HepG2 (cell line): ENCODE measurements around the gene NOXA1. TPM values are rescaled to one million over a fixed set of nuclear protein-coding genes. Genes with fewer than 3 reads are reported as not detected.

Experiments used
- ARID2 ChIP-seq: sonication (generic); formaldehyde crosslinking; IDR thresholded peaks from 2 replicates; pipeline ENCODE4 v1.8.1; 2022; ENCODE audit warnings: mild to moderate bottlenecking, missing genetic modification reagents, borderline replicate concordance
- CC2D1A ChIP-seq: sonication (generic); formaldehyde crosslinking; IDR thresholded peaks from 2 replicates; pipeline ENCODE4 v1.8.1; 2023; ENCODE audit warnings: mild to moderate bottlenecking, missing genetic modification reagents
- ELF3 ChIP-seq: IDR thresholded peaks from 2 replicates; pipeline ENCODE4 v1.6.1; 2016; ENCODE audit warnings: missing genetic modification reagents, missing compliant biosample characterization
- ELK4 ChIP-seq: sonication (generic); formaldehyde crosslinking; IDR thresholded peaks from 2 replicates; pipeline ENCODE4 v1.9.0; 2021; ENCODE audit warnings: missing genetic modification reagents, borderline replicate concordance
- FOXP1 ChIP-seq, 2 experiments: fragments of 450-650 bp in 1 of 2; IDR thresholded peaks; 2 replicates each; pipeline ENCODE4 v1.6.1; 2017 to 2018; ENCODE audit warnings: antibody characterized with exemption in 1 of 2
- HDAC2 ChIP-seq: sonication (generic); formaldehyde crosslinking; IDR thresholded peaks from 2 replicates; pipeline ENCODE4 v1.4.0; 2020; ENCODE audit warnings: missing genetic modification reagents
- KAT2B ChIP-seq: fragments of 150-350 bp; IDR thresholded peaks from 2 replicates; pipeline ENCODE4 v1.6.1; 2014; ENCODE audit warnings: low read depth, low read length, borderline replicate concordance
- NKX3-1 ChIP-seq: sonication (generic); formaldehyde crosslinking; IDR thresholded peaks from 2 replicates; pipeline ENCODE4 v1.5.0; 2020; ENCODE audit warnings: missing genetic modification reagents
- RFX5 ChIP-seq: IDR thresholded peaks from 2 replicates; pipeline ENCODE4 v1.6.1; 2011; ENCODE audit warnings: low read depth, low read length, improper control_type of control experiment
- ZFP36L1 ChIP-seq: sonication (generic); formaldehyde crosslinking; IDR thresholded peaks from 2 replicates; pipeline ENCODE4 v1.8.0; 2022; ENCODE audit warnings: mild to moderate bottlenecking, missing genetic modification reagents, moderate library complexity
- ZNF136 ChIP-seq: sonication (generic); formaldehyde crosslinking; IDR thresholded peaks from 2 replicates; pipeline ENCODE4 v1.8.1; 2022; ENCODE audit warnings: low read depth, mild to moderate bottlenecking, moderate library complexity, missing genetic modification reagents
- ZNF33A ChIP-seq: sonication (generic); formaldehyde crosslinking; IDR thresholded peaks from 2 replicates; pipeline ENCODE4 v1.5.1; 2020; ENCODE audit warnings: missing genetic modification reagents, mild to moderate bottlenecking, moderate library complexity, borderline replicate concordance
- ZNF468 ChIP-seq: sonication (generic); formaldehyde crosslinking; IDR thresholded peaks from 2 replicates; pipeline ENCODE4 v1.8.0; 2022; ENCODE audit warnings: mild to moderate bottlenecking, moderate library complexity, missing genetic modification reagents
- ZNF547 ChIP-seq: sonication (generic); formaldehyde crosslinking; IDR thresholded peaks from 2 replicates; pipeline ENCODE4 v1.5.1; 2020; ENCODE audit warnings: mild to moderate bottlenecking, missing genetic modification reagents
- ZNF572 ChIP-seq: sonication (generic); formaldehyde crosslinking; IDR thresholded peaks from 2 replicates; pipeline ENCODE4 v1.5.1; 2020; ENCODE audit warnings: mild to moderate bottlenecking, missing genetic modification reagents
- ZNF784 ChIP-seq: sonication (generic); formaldehyde crosslinking; IDR thresholded peaks from 2 replicates; pipeline ENCODE4 v1.5.1; 2020; ENCODE audit warnings: missing genetic modification reagents, mild to moderate bottlenecking, borderline replicate concordance
- ZNF83 ChIP-seq: sonication (generic); formaldehyde crosslinking; IDR thresholded peaks from 2 replicates; pipeline ENCODE4 v1.4.0; 2020; ENCODE audit warnings: missing genetic modification reagents, mild to moderate bottlenecking, borderline replicate concordance
- polyA plus RNA-seq, 8 experiments: library from polyadenylated mRNA; depleted of rRNA in 3 of 8; stranded (reverse) in 7 of 8; unstranded in 1 of 8; fragments of >200 nt; fragmentation: Illumina TruSeq in 4 of 8; extraction: Trizol in 4 of 8; gene quantifications; 2 replicates each; pipeline versions ENCODE4 v1.2.1 to v1.2.3, GENCODE V29; 2011 to 2016; ENCODE audit warnings: low read depth in 4 of 8, missing spikeins in 1 of 8, mixed read lengths in 1 of 8; ENCODE audit not compliant: insufficient read depth in 1 of 8
- total RNA-seq, 5 experiments: library from RNA; depleted of rRNA; stranded (reverse); fragments of >200 nt; fragmentation: Illumina TruSeq; extraction: Trizol; gene quantifications; 2 replicates each; pipeline ENCODE4 v1.2.3, GENCODE V29; 2016; ENCODE audit warnings: low read depth in 1 of 5
- TF ChIP-seq, protein P1 (sequence below): sonication (generic); formaldehyde crosslinking; IDR thresholded peaks from 2 replicates; pipeline ENCODE4 v1.4.0; 2020; ENCODE audit warnings: missing genetic modification reagents, borderline replicate concordance
- TF ChIP-seq, protein P2 (sequence below): sonication (generic); formaldehyde crosslinking; IDR thresholded peaks from 2 replicates; pipeline ENCODE4 v1.4.0; 2020; ENCODE audit warnings: missing genetic modification reagents, borderline replicate concordance

The NOXA1 gene
- total and polyA plus RNA-seq, 2 of the 13 experiments (the other 11 are each of a cell fraction or from before 2014, with no cell fraction given): 0.78 to 1.2 TPM

DNA sequence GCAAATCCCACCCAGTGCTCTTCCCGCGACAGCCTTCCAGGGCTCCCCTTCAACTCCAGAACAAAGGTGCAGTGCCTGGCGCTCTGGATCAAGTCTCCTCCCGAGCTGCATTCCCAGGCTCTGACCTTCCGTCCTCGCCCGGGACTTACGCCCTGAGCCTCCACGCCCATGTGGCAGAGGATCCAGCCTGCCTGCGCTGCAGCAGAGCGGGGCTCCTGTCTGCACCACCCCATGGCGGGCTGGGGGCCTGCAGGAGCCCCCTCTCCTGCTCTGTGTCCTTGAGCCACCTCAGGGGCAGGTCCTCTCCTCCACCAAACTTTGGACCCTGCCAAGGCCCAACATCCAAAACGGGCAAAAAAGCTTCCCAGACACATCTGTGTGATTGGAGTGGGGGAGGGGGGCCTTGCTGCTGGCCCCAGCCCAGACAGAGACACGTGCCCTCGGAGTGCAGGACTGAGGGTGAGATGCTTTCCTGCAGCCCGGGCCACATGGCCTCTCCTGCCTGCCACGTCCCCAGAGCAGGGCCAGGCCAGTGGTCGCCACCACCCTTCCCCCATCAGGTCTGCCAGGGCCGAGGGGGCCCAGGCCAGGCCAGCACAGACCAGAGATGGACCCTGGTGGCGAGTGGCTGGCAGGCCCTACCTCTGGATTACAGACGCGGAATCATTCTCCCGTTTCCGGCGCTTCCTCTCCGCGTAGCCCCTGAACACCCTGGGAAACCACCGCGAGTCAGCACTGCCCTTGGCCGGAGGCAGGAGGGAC lies 31.6 kb downstream of the NOXA1 start (continued):
- TF ChIP-seq RFX5: no peak
- no peak for TF ChIP-seq ELK4 (CRISPR knock-in tag)
- TF ChIP-seq ZFP36L1 (CRISPR knock-in tag): peak; percentile 94
- no peak; the same call in 1 of the 2 replicates for TF ChIP-seq ZNF784 (CRISPR knock-in tag)
- peak; percentile 84; the same call in 1 of the 2 replicates for TF ChIP-seq ARID2
- TF ChIP-seq, protein P1, sequence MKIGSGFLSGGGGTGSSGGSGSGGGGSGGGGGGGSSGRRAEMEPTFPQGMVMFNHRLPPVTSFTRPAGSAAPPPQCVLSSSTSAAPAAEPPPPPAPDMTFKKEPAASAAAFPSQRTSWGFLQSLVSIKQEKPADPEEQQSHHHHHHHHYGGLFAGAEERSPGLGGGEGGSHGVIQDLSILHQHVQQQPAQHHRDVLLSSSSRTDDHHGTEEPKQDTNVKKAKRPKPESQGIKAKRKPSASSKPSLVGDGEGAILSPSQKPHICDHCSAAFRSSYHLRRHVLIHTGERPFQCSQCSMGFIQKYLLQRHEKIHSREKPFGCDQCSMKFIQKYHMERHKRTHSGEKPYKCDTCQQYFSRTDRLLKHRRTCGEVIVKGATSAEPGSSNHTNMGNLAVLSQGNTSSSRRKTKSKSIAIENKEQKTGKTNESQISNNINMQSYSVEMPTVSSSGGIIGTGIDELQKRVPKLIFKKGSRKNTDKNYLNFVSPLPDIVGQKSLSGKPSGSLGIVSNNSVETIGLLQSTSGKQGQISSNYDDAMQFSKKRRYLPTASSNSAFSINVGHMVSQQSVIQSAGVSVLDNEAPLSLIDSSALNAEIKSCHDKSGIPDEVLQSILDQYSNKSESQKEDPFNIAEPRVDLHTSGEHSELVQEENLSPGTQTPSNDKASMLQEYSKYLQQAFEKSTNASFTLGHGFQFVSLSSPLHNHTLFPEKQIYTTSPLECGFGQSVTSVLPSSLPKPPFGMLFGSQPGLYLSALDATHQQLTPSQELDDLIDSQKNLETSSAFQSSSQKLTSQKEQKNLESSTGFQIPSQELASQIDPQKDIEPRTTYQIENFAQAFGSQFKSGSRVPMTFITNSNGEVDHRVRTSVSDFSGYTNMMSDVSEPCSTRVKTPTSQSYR (CRISPR knock-in tag): peak; percentile 99
- TF ChIP-seq CC2D1A (CRISPR knock-in tag): no peak; the same call in 1 of the 2 replicates
- no peak for TF ChIP-seq FOXP1 (IDR thresholded peaks at IDR 0.05)
- TF ChIP-seq FOXP1 (CRISPR knock-in tag; IDR thresholded peaks at IDR 0.05): no peak
- peak; percentile 67; the same call in 1 of the 2 replicates for TF ChIP-seq NKX3-1 (CRISPR knock-in tag)
- no peak for TF ChIP-seq ZNF136 (CRISPR knock-in tag)
- TF ChIP-seq ELF3: peak; percentile 67; the same call in 1 of the 2 replicates
- 0 out of 2 replicates have a peak, but pooled peaks have one; percentile 81 for TF ChIP-seq ZNF468 (CRISPR knock-in tag)
- peak; percentile 84; the same call in 1 of the 2 replicates for TF ChIP-seq HDAC2 (CRISPR knock-in tag)
- peak; percentile 65; the same call in 1 of the 2 replicates for TF ChIP-seq ZNF83 (CRISPR knock-in tag)
- no peak for TF ChIP-seq ZNF33A
- TF ChIP-seq KAT2B: no peak
- peak; percentile 24; the same call in 1 of the 2 replicates for TF ChIP-seq ZNF572
- TF ChIP-seq ZNF547 (CRISPR knock-in tag): peak; percentile 74; the same call in 1 of the 2 replicates
- TF ChIP-seq, protein P2, sequence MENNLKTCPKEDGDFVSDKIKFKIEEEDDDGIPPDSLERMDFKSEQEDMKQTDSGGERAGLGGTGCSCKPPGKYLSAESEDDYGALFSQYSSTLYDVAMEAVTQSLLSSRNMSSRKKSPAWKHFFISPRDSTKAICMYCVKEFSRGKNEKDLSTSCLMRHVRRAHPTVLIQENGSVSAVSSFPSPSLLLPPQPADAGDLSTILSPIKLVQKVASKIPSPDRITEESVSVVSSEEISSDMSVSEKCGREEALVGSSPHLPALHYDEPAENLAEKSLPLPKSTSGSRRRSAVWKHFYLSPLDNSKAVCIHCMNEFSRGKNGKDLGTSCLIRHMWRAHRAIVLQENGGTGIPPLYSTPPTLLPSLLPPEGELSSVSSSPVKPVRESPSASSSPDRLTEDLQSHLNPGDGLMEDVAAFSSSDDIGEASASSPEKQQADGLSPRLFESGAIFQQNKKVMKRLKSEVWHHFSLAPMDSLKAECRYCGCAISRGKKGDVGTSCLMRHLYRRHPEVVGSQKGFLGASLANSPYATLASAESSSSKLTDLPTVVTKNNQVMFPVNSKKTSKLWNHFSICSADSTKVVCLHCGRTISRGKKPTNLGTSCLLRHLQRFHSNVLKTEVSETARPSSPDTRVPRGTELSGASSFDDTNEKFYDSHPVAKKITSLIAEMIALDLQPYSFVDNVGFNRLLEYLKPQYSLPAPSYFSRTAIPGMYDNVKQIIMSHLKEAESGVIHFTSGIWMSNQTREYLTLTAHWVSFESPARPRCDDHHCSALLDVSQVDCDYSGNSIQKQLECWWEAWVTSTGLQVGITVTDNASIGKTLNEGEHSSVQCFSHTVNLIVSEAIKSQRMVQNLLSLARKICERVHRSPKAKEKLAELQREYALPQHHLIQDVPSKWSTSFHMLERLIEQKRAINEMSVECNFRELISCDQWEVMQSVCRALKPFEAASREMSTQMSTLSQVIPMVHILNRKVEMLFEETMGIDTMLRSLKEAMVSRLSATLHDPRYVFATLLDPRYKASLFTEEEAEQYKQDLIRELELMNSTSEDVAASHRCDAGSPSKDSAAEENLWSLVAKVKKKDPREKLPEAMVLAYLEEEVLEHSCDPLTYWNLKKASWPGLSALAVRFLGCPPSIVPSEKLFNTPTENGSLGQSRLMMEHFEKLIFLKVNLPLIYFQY (CRISPR knock-in tag): 0 out of 2 replicates have a peak, but pooled peaks have one; percentile 54
